Measurements from ENCODE around the gene ALG12.

DNA sequence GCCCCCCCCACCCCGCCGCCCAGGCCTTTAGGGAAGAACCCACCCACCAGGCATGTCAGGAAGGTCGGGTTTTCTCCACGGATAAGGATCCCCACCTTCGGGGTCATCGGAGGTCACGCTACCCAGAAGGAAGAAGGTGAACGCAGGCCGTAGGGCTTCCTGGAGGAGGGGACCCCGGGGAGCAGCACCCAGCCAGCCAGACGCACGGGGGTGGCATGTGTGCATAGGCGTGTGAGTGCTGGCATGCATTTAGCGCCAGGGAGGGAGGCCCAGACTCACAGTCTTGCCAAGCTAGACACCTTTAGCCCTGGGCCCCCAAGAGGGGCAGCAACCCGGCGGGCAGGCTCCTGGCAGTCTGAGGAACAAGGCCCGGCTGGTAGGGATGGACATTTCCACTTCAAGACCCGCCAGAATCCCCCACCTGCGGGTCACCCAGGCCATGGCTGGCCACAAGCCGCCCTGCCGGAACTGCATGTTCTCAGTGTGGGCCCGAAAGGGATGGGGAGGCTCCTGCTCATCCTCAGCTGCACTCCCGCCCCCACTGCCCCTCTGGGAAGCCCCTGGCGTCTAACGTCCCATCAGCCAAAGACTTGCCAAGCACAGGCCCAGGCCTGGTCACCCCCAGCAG lies 25.6 kb upstream of the ALG12 start:
- TF ChIP-seq POLR2AphosphoS5 (IDR thresholded peaks at IDR 0.05) (no peak), POLR2A (IDR thresholded peaks at IDR 0.05) (no peak), EP300 (IDR thresholded peaks at IDR 0.05) (no peak)
- TF ChIP-seq, protein P1, sequence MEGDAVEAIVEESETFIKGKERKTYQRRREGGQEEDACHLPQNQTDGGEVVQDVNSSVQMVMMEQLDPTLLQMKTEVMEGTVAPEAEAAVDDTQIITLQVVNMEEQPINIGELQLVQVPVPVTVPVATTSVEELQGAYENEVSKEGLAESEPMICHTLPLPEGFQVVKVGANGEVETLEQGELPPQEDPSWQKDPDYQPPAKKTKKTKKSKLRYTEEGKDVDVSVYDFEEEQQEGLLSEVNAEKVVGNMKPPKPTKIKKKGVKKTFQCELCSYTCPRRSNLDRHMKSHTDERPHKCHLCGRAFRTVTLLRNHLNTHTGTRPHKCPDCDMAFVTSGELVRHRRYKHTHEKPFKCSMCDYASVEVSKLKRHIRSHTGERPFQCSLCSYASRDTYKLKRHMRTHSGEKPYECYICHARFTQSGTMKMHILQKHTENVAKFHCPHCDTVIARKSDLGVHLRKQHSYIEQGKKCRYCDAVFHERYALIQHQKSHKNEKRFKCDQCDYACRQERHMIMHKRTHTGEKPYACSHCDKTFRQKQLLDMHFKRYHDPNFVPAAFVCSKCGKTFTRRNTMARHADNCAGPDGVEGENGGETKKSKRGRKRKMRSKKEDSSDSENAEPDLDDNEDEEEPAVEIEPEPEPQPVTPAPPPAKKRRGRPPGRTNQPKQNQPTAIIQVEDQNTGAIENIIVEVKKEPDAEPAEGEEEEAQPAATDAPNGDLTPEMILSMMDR (IDR thresholded peaks at IDR 0.05): no peak

Data from stomach (tissue), 4 donors.